ENCODE measurements around the gene THADA. TPM values are rescaled to one million over a fixed set of nuclear protein-coding genes. Genes with fewer than 3 reads are reported as not detected.
A peak's percentile ranks its signal among the peaks of the same experiment; 100 is the strongest.

The THADA gene
- total and polyA plus RNA-seq, 2 donors (not counting 1 experiment from before 2014, with no cell fraction given) = 9.2 to 36.2 TPM

DNA sequence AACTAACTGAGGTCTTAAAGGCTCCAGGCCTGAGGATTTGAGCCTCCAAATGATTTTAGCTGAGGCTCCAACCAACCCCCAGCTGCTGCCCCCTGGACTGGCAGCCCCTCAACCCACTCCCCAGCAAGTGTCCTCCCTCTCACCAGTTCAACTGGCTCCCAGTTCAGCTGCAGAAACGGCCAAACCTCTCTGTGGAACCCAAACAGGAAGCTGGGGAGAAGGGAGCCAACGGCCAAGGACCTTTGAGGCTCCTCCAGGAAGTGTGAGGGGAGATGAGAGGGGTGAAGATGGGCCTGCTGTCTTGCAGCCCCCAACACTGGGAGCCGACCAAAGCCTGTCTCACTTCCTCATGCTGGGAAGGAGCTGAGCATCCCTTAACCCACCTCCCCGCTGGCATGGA lies 394.3 kb downstream of the THADA start:
- no peak for DNase-seq (ENCODE audit: low read depth in 2 of 2)
- Histone ChIP-seq H3K4me3 (replicated peaks in 1 of 4; ENCODE audit: control extremely low read depth in 1 of 4, insufficient read depth in 1 of 4, low read depth in 3 of 4, low read length in 4 of 4) (no peak overlapping the region), H4K20me1 (ENCODE audit: control insufficient read depth, extremely low read depth, insufficient read depth, low read length) (no peaks in the 10 kb centered on the region), H3K9ac (ENCODE audit: insufficient read depth, low read length) (no peak overlapping the region), H3K79me2 (ENCODE audit: control insufficient read depth, insufficient read depth, low read length) (no peaks in the 10 kb centered on the region), H3K4me1 (ENCODE audit: control insufficient read depth, extremely low read depth, insufficient read depth, low read length) (no peaks in the 10 kb centered on the region), H2AFZ (ENCODE audit: low read length) (no peak overlapping the region), H3K27me3 (ENCODE audit: control insufficient read depth, insufficient read depth, low read length) (no peaks in the 10 kb centered on the region), H3K27ac (ENCODE audit: insufficient read depth, low read length) (no peak overlapping the region), H3K4me2 (ENCODE audit: extremely low read depth, insufficient read depth, low read length) (no peak overlapping the region), H3K36me3 (ENCODE audit: control insufficient read depth, insufficient read depth, low read length) (no peaks in the 10 kb centered on the region), H3K9me3 (ENCODE audit: control insufficient read depth, insufficient read depth, low read depth, low read length) (no peaks in the 10 kb centered on the region)
- TF ChIP-seq, protein P1, sequence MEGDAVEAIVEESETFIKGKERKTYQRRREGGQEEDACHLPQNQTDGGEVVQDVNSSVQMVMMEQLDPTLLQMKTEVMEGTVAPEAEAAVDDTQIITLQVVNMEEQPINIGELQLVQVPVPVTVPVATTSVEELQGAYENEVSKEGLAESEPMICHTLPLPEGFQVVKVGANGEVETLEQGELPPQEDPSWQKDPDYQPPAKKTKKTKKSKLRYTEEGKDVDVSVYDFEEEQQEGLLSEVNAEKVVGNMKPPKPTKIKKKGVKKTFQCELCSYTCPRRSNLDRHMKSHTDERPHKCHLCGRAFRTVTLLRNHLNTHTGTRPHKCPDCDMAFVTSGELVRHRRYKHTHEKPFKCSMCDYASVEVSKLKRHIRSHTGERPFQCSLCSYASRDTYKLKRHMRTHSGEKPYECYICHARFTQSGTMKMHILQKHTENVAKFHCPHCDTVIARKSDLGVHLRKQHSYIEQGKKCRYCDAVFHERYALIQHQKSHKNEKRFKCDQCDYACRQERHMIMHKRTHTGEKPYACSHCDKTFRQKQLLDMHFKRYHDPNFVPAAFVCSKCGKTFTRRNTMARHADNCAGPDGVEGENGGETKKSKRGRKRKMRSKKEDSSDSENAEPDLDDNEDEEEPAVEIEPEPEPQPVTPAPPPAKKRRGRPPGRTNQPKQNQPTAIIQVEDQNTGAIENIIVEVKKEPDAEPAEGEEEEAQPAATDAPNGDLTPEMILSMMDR (conservative IDR thresholded peaks at IDR 0.05 in 1 of 2, IDR thresholded peaks at IDR 0.05 in 1 of 2; ENCODE audit: low read depth in 1 of 2, low read length in 2 of 2) = no peak
- TF ChIP-seq EZH2 (IDR thresholded peaks at IDR 0.05; ENCODE audit: low read length, missing control alignments) = no peak

DNA sequence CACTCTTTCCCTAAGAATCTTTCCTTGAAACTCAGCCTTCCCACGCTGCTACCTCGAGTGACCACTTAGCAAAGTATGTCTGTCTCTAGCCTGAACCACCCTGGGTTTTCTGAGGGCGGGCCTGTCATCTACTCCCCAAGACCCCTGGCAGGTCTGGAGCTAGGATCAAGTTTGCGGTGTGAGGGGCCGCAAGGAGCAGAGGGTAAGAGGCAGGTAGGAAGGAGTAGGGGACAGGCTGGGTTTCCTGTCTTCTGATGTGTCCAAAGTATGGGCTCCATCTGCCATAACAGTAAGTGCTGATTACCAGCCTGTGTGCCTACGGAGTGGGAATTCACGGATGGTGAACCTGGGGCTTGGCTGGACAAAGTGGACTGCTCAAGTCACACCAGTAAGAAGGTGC lies 394.8 kb downstream of the THADA start:
- DNase-seq (ENCODE audit: low read depth in 2 of 2) = no peak

DNA sequence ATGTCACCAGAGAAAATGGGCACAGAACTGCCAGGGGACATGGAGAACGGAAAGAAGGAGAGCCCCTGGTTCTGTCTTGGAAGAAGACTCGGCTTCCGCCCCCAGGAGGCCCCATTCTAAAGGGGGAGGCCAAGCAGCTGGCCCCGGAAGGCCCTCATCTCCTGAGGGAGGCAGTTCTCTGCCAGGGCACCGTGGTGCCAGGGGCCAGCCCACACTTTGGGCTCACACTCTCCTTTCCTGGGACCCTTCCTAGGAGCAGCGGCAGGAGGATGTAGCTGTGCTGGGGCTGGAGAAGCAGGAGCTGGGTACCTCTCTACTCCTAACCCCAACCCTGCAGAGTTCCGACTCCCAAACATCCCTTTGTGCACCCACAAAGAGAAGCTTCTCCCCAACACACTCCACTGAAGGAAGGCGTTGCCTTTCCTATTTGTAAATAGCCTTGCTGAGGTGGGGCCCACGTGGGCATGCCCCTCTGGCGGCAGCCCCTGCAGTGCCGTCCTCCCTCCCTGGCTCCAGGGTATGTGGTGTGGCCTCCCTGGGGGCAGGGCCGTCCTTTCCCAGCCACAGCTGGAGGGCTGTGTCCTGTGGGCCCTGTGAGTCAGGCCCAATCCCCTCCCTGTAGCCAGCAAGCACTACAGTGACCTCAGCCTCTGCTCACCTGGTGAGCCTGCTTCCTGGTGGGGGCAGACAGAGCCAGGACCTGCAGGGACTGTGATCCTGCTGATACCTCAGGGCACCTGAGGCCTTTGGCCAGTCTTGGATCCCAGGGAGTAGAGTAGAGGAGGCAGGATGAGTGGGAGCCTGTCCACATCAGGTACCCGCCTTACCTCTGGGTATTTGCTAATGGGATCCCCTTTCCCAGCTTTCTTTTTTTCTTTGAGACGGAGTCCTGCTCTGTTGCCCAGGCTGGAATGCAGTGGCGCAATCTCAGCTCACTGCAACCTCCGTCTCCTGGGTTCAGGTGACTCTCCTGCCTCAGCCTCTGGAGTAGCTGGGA lies 396.0 kb downstream of the THADA start:
- no peak overlapping the region for H3K4me3 ChIP-seq (replicated peaks in 1 of 4; ENCODE audit: control extremely low read depth in 1 of 4, insufficient read depth in 1 of 4, low read depth in 3 of 4, low read length in 4 of 4)
- no peak overlapping the region for H2AFZ ChIP-seq (ENCODE audit: low read length)

More for the DNA sequence above, 394.8 kb downstream of the THADA start:
- no peaks in the 10 kb centered on the region for H3K9me3 ChIP-seq (ENCODE audit: control insufficient read depth, insufficient read depth, low read depth, low read length)
- no peaks in the 10 kb centered on the region for H3K27me3 ChIP-seq (ENCODE audit: control insufficient read depth, insufficient read depth, low read length)
- no peak overlapping the region for H3K27ac ChIP-seq (ENCODE audit: insufficient read depth, low read length)
- H3K9ac ChIP-seq (ENCODE audit: insufficient read depth, low read length) = no peak overlapping the region
- no peaks in the 10 kb centered on the region for H3K79me2 ChIP-seq (ENCODE audit: control insufficient read depth, insufficient read depth, low read length)
- H3K4me3 ChIP-seq (replicated peaks in 1 of 4; ENCODE audit: control extremely low read depth in 1 of 4, insufficient read depth in 1 of 4, low read depth in 3 of 4, low read length in 4 of 4) = no peak overlapping the region
- H3K4me1 ChIP-seq (ENCODE audit: control insufficient read depth, extremely low read depth, insufficient read depth, low read length) = no peaks in the 10 kb centered on the region
- no peak overlapping the region for H2AFZ ChIP-seq (ENCODE audit: low read length)
- no peaks in the 10 kb centered on the region for H4K20me1 ChIP-seq (ENCODE audit: control insufficient read depth, extremely low read depth, insufficient read depth, low read length)
- TF ChIP-seq, protein P1 (conservative IDR thresholded peaks at IDR 0.05 in 1 of 2, IDR thresholded peaks at IDR 0.05 in 1 of 2; ENCODE audit: low read depth in 1 of 2, low read length in 2 of 2) = no peak
- TF ChIP-seq EZH2 (IDR thresholded peaks at IDR 0.05; ENCODE audit: low read length, missing control alignments) = no peak
- no peaks in the 10 kb centered on the region for H3K36me3 ChIP-seq (ENCODE audit: control insufficient read depth, insufficient read depth, low read length)
- no peak overlapping the region for H3K4me2 ChIP-seq (ENCODE audit: extremely low read depth, insufficient read depth, low read length)

More for the DNA sequence above, 396.0 kb downstream of the THADA start:
- Histone ChIP-seq H3K27me3 (ENCODE audit: control insufficient read depth, insufficient read depth, low read length) (no peaks in the 10 kb centered on the region), H3K79me2 (ENCODE audit: control insufficient read depth, insufficient read depth, low read length) (no peaks in the 10 kb centered on the region), H3K9ac (ENCODE audit: insufficient read depth, low read length) (no peak overlapping the region), H3K9me3 (ENCODE audit: control insufficient read depth, insufficient read depth, low read depth, low read length) (no peaks in the 10 kb centered on the region), H3K4me1 (ENCODE audit: control insufficient read depth, extremely low read depth, insufficient read depth, low read length) (no peaks in the 10 kb centered on the region), H3K36me3 (ENCODE audit: control insufficient read depth, insufficient read depth, low read length) (no peaks in the 10 kb centered on the region), H4K20me1 (ENCODE audit: control insufficient read depth, extremely low read depth, insufficient read depth, low read length) (no peaks in the 10 kb centered on the region), H3K27ac (ENCODE audit: insufficient read depth, low read length) (no peak overlapping the region), H3K4me2 (ENCODE audit: extremely low read depth, insufficient read depth, low read length) (no peak overlapping the region)
- TF ChIP-seq EZH2 (IDR thresholded peaks at IDR 0.05; ENCODE audit: low read length, missing control alignments) = no peak
- peak in 1 of 2 donors; percentile 26 for DNase-seq (ENCODE audit: low read depth in 2 of 2)
